ENCODE data around the gene SYK.

The SYK gene

DNA sequence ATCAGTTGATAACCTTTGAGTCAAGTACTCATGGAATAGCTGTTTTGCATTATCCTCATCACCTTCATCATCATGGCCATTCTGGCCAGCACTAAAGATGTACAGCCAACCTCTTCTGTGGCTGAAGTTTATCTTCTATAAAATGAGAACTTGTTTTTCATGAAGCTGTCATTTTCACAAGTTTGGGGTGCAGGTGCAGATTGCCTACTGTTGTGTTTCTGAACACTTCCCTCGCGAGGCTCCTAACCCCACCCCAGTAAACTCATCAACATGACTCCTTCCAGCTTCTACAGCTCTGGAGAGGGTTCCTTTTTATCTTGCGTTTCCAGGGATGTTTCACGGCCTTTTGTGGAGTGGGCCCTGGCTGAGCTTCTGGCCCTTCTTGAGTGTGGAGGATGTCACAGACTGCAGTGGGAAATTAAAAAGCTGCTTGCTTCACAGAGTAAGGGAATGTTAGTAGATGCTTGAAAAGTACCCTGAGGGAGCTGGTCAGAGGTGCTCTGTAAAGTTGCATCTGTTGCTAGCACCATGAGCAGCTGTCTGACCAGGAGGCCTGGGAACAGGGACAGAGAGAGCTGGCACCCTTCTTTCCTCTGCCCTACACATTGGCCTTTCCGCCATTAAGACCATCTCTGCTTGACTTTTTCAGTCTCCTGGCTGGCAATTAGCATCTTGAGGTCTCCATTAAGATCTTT lies 24.9 kb downstream of the SYK start:
- no peak for DNase-seq

DNA sequence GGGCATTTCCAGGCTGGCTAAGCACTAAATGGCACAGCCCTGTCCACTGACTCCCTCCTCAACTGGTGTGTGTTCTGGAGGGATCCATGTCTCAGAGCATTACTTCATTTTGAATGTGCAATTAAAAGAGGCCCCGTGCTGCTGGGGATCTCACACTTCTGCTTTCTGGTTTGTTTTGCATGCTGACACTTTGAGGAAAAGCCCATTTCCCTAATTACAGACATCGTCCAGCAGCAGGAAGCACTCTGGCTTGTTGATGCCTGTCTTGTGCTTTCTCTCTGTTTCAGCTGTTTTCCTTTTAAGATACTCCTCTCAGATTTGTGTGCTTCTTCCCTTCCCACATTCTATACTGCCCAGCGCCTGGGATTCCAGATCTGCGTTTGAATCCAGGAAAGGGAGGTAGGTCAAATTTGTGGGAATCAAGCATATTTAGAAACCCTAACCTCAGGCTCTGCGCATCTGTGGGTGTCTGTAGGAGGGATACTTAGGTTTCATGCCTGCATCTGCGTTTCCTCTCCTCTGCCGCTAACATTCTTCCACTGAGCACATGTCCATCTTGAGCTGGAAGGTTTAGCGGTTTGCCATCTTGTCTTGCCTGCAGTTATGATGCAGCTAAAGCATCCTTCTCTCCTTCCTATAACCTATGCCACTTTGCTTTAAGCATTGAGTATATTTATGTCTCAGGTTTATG lies 25.7 kb downstream of the SYK start:
- no peak for DNase-seq

DNA sequence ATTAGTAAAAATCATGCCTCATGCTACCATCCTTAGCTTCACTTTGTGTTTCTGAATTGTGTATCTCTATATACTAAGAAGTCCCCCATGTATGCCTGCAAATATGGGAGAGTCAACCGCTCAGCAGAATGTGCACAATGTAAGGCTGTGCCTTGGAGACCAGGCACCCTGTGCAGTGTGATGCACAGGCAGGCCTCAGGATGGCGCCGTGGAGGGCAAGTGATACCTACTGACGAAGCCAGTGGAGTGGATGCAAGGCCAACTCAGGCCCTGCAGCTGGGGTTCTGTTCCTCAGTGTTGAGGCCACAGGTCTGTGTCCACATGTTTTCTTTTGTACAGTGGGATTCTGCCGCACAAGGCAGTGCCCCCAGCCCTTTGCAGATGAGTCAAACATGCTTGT lies 28.4 kb downstream of the SYK start:
- no peak for DNase-seq

DNA sequence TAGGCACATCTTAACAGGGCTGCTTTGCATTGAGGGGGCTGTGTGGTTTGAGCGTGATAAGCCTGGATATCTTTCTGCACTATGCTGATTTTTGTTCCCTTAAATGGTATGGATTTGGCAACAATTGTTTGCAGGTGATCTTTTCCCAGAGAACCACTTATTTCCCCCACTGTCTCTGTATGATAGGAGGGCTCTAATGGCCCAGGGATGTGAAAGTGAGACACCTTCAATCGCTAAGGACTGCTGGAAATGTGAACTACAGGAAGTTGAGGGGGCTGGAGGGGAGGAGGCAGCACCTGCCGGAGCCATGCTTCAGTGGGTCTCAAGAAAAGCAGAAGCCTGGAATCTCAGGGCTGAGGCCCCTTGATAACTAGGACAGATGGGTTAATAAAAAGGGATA lies 29.4 kb downstream of the SYK start:
- no peak for DNase-seq

DNA sequence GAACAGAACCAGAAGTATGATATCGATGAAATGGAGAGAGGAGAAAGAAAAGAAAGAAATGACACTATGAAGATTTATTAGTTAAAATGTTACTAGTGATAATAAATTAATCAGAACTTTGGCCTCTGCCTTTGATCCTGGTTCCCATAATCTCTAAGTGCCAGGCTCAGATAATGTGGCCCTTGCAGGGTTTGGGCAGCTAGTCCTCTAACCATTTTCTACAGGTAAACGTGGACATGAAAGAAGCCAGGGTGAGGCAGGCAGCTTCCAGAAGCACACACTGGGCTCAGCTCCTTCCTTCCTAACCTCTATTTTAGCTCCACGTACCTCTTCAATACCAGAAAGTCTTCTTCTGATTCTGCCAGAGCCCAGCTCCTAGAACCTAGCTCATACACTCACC lies 30.6 kb downstream of the SYK start:
- DNase-seq, result no peak

DNA sequence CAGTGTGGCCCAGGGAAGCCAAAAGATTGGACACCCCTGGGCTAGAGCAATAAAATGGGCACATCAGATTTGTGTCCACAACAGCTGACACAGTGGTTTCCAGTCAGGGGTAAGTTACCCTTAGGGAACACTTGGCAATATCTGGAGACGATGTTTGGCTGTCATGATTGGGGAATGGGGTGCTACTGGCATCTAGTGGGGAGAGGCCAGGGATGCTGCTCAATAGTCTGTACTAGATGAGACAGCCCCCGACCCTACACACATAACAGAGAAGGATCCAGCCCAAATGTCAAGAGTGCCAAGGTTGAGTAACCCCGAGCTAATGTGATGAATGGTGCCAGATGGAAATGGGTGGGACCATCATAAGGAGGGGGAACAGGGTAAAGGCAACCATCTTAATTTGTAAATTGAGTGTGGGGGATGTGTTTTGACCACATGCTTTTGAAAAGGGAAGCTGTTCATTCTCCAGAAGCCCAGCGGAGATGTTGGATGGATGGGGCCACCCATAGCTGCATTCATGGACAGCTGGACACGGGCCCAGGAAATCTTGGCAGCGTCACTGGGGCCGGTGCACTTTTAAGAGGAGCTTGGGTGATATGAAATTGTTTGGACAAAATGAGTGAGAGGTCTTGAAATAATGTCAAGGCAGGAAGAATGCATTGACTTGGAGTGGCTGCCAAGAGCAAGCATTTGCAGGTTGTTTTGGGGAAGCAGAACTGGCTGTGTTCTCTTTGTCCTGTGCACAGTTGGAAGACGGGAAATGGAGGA lies 33.4 kb downstream of the SYK start:
- no peak for DNase-seq

GRCh38 chr9:90836411-90837080 lies 34.9 kb downstream of the SYK start:
- DNase-seq, result no peak

- DNase-seq, result no peak
Observed at GRCh38 chr9:90838098-90838497, 36.5 kb downstream of the SYK start.

DNA sequence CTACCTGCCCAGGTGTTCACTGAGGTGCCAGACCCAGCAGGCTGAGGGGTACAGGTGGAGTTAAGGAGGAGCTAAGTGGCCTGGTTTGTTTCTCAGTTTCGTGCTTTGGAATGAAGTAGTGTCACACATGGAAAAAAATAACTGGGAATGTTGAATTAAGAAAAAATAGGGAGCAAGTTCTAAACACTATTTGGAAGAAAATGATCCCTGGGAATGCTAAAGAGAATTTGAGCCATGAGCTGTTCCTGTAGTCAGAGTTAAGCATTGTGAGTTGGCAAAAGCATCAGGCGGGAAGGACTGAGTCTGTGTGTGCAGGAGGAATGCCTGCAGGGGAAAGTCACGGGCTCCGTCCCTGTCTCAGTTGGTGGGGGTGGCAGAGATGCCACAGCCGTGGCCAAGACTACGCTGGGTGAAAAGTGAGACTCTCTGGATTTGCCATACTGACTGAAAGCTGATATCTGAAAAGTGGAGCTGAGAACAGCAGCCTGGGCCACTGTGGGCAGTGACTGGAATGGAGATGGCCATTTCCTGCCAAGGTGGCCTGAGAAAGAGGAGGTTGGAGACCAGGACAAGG lies 37.0 kb downstream of the SYK start:
- no peak for DNase-seq

GRCh38 chr9:90839183-90839728 lies 37.6 kb downstream of the SYK start:
- DNase-seq, result no peak

DNA sequence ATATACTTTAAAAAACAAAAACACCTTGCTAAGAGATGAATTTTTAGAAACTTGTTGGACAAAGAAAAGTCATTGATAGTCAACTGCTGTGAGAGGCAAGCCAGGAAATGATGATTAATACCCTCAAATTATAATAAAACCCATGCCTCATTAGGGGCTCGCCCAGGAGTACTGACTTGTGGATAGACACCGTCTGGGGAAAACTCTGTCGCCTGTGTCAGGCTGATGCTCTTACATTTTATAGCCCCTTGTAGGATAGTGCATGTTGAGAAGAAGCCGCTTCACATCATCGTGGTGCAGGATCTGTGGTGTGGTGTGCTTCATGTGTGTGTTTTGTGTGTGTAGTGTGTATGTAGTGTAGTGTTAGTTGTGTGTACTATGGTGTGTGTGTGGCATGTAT lies 39.1 kb downstream of the SYK start:
- no peak for DNase-seq

GRCh38 chr9:90841213-90841612 lies 39.6 kb downstream of the SYK start:
- no peak for DNase-seq

DNA sequence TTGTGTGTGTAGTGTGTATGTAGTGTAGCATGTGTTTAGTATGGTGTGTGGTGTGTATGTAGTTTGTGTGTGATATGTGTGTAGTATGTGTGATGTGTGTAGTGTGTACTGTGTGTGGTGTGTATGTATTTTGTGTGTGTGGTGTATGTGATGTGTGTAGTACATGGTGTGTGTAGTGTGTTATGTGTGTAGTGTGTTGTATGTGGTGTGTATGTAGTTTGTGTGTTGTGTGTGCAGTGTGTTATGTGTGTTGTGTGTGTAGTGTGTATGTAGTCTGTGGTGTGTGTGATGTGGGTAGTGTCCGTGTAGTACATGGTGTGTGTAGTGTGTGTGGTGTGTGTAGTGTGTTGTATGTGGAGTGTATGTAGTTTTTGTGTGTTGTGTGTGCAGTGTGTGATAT lies 40.0 kb downstream of the SYK start:
- no peak for DNase-seq

DNA sequence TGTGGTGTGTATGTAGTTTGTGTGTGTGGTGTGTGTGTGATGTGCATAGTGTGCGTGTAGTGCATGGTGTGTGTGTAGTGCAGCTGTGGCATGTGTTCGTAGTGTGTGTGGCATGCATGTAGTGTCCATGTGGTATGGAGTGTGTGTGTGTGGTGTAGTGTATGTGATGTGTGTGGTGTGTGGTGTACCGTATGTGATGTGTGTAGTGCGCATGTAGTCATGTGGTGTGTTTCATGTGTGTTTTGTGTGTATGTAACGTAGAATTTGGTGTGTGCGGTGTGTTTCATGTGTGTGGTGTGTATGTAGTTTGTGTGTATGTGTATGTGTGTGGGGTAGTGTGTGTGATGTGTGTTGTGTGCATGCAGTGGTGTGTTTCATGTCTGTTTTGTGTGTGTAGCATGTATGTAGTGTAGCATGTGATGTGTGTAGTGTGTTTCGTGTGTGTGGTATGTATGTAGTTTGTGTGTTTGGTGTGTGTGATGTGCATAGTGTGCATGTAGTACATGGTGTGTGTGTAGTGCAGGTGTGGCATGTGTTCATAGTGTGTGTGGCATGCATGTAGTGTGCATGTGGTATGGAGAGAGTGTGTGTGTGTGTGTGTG lies 40.7 kb downstream of the SYK start:
- DNase-seq, result no peak

- DNase-seq, result no peak
Observed at GRCh38 chr9:90842996-90843395, 41.4 kb downstream of the SYK start.

DNA sequence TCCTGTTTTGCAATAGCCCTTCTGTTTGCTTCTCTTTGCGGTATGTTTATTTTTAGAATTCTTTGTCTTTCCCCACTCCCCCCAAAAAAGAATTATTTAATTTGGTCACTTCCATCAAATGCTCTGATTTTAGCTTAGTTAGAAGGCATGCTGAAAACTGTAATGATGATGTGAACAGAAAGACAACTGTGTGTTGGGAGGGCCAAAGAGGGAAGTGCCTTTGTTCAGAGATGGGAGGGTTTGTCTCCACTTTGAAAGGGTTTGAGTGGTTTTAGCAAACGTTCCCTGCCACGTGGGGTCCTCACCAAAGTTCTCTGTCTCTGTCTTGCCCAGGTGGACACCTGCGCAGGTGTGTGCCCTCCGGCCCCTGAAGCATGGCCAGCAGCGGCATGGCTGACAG lies 41.9 kb downstream of the SYK start:
- DNase-seq, result no peak

GRCh38 chr9:90844326-90844725 lies 42.7 kb downstream of the SYK start:
- DNase-seq, result no peak

DNA sequence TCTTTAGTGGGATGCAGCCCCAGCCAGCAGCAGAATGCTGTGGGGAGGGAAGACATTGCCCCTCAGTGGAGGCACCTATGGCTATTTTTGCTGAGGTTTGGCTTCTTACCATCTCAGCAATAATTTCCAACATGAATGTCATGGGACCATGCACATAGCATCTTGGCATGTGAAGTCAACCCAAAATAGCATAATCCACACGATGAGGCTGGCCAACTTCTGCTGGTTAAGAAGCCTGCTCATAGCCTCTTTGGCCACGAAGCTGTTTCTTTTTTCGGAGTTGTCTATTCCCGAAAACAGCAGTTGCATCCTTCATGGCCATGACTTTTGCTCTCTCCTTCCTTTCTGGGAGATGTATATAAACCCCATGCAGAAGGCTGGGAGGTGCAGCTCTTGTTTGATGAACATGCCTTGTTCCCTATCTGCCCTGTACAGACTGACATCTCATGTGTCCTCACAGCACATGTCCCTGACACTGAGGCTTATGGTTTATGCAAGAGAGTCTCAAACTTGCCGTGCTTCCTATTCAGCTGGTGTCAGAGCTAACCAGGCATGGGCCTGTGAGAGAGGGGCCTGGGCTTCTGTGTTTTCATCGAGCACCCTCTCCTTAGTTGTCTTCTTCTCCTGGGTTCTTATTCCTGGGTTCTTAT lies 45.3 kb downstream of the SYK start:
- no peak for DNase-seq

DNA sequence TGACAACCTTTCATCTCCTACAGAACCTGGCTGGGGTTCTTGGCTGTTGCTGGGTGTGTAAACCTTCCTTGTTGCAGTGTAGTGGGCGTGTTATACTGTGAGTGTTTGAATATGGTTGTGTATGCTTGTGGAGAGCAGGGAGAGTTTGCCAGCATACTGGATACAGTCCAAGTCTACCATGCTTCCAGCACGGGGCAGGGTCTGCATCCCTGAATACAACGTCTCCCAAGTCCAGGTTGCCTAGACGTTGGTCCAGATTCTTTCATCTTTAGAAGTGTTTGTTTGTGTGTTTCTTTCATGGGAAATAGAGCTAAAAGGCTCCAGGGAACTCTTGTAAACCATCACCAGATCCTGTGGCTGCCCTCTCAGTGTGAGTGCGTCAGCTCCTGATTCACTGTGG lies 46.4 kb downstream of the SYK start:
- no peak for DNase-seq

- DNase-seq, result no peak
Observed at GRCh38 chr9:90848866-90849265, 47.2 kb downstream of the SYK start.

GRCh38 chr9:90851444-90851843 lies 49.8 kb downstream of the SYK start:
- DNase-seq, result no peak

DNA sequence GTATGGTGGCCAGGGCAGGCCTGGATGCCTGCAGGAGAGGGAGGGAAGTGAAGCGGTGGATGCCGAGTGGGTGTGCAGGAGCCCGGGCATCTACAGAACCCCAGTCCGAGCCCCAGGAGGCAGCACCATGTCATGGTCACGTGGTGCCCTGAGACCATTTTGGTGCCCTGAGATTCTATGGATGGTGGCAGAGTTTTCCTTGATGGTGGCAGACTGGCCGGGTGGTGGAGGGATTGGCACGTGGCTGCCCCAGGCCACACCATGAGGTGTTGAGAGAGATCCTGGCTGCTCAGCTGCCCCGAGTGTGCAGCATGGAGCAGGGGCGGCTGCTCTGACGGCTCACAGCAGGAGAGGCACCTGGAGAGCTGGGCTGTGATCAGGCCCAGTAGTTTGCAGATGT lies 52.3 kb downstream of the SYK start:
- DNase-seq, result no peak
